ENCODE data around the gene RO60. TPM values are rescaled to one million over a fixed set of nuclear protein-coding genes. Genes with fewer than 3 reads are reported as not detected.

RO60 gene
- total RNA-seq, 1 experiment from 2014 or later = 86.4 TPM

DNA sequence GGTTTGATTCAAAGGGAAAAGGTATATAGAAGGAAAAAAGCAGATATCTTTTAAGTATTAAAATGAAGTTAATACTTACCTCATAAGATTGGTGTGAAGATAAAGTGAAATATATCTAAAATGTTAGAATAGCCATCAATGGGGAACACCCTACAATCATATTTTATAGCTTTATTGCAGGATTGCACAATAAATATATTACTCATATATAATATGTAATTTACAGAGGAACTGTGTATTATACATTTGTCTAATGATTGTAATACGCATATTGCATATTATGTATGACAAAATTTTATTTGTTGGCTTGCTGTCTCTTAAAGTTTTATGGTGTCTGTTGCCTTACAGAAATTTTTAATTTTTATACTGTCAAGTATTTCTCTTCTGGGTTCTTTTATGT, 48.0 kb upstream of the RO60 start (continued):
- no peak for TF ChIP-seq ZNF425 (CRISPR knock-in tag; conservative IDR thresholded peaks at IDR 0.05)

DNA sequence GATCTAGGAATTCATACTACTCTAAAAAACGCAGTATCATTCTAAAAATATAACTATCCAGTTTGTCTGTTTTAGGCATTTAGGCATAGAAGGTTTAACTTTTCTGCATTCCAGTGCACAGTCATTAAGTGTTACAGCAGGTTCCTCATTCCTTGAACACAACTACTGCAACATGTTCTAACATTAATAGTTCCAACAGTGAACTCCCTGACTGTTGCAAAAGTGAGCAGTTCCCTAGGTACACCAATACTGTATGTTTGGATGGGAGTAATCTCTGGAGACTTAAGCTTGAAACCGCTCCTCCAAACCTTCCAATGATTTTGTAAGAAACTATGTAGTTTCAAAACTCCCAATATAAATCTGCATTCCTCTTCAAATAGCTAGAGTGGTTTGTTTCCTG, 46.4 kb upstream of the RO60 start:
- ATAC-seq = no peak
- Mint-ChIP-seq H3K4me3 (no peak overlapping the region), H3K36me3 (no peaks in the 10 kb centered on the region), H3K9me3 (no peaks in the 10 kb centered on the region), H3K4me1 (no peaks in the 10 kb centered on the region), H3K27ac (no peak overlapping the region), H3K27me3 (ENCODE audit: low read depth) (no peaks in the 10 kb centered on the region)
- DNase-seq (ENCODE audit: low spot score) = no peak
- CTCF ChIA-PET = no interaction called here
- TF ChIP-seq FOXK1 (CRISPR knock-in tag; IDR thresholded peaks at IDR 0.05) = no peak
- TF ChIP-seq ZNF396 (CRISPR knock-in tag; IDR thresholded peaks at IDR 0.05; ENCODE audit: borderline replicate concordance) = no peak
- TF ChIP-seq, protein P1, sequence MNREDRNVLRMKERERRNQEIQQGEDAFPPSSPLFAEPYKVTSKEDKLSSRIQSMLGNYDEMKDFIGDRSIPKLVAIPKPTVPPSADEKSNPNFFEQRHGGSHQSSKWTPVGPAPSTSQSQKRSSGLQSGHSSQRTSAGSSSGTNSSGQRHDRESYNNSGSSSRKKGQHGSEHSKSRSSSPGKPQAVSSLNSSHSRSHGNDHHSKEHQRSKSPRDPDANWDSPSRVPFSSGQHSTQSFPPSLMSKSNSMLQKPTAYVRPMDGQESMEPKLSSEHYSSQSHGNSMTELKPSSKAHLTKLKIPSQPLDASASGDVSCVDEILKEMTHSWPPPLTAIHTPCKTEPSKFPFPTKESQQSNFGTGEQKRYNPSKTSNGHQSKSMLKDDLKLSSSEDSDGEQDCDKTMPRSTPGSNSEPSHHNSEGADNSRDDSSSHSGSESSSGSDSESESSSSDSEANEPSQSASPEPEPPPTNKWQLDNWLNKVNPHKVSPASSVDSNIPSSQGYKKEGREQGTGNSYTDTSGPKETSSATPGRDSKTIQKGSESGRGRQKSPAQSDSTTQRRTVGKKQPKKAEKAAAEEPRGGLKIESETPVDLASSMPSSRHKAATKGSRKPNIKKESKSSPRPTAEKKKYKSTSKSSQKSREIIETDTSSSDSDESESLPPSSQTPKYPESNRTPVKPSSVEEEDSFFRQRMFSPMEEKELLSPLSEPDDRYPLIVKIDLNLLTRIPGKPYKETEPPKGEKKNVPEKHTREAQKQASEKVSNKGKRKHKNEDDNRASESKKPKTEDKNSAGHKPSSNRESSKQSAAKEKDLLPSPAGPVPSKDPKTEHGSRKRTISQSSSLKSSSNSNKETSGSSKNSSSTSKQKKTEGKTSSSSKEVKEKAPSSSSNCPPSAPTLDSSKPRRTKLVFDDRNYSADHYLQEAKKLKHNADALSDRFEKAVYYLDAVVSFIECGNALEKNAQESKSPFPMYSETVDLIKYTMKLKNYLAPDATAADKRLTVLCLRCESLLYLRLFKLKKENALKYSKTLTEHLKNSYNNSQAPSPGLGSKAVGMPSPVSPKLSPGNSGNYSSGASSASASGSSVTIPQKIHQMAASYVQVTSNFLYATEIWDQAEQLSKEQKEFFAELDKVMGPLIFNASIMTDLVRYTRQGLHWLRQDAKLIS (CRISPR knock-in tag; IDR thresholded peaks at IDR 0.05; ENCODE audit: borderline replicate concordance) = no peak
- no peak for TF ChIP-seq ZBTB21 (CRISPR knock-in tag; IDR thresholded peaks at IDR 0.05; ENCODE audit: borderline replicate concordance)
- no peak for TF ChIP-seq ZNF317 (CRISPR knock-in tag; IDR thresholded peaks at IDR 0.05; ENCODE audit: borderline replicate concordance, low read depth)
- no peak for TF ChIP-seq GTF2I (CRISPR knock-in tag; conservative IDR thresholded peaks at IDR 0.05)
- TF ChIP-seq SMAD3 (CRISPR knock-in tag; IDR thresholded peaks at IDR 0.05; ENCODE audit: borderline replicate concordance) = no peak
- TF ChIP-seq MAX (CRISPR knock-in tag; IDR thresholded peaks at IDR 0.05) = no peak
- POLR2A ChIA-PET = no interaction called here

DNA sequence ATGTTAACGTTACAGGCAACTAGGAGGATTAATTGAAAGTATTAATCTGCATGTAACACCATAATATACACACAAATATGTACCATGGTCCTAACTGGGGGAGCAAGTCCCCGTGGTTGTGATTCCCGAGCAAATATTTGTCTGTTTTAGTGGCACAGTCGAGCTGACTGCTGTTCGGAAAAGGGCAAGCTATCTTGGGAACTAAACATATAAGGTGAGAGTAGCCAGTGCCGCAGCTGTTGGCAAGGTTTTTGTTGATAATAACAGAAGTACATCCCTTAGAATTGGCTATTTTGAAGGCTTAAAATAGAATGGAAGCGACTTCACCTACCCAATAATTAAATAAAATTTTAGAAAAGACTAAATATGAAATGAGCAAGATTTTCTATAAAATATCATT, 45.7 kb upstream of the RO60 start:
- CTCF ChIA-PET = no interaction called here
- POLR2A ChIA-PET = no interaction called here
- H3K9me3 Mint-ChIP-seq = no peaks in the 10 kb centered on the region

More for the DNA sequence above, 45.7 kb upstream of the RO60 start:
- Mint-ChIP-seq H3K27me3 (ENCODE audit: low read depth) (no peaks in the 10 kb centered on the region), H3K4me3 (no peak overlapping the region), H3K27ac (no peak overlapping the region), H3K4me1 (no peaks in the 10 kb centered on the region), H3K36me3 (no peaks in the 10 kb centered on the region)
- TF ChIP-seq SP1 (CRISPR knock-in tag; conservative IDR thresholded peaks at IDR 0.05) = no peak
- no peak for TF ChIP-seq ATF1 (CRISPR knock-in tag; IDR thresholded peaks at IDR 0.05)
- TF ChIP-seq FOXP1 (CRISPR knock-in tag; IDR thresholded peaks at IDR 0.05; ENCODE audit: borderline replicate concordance) = no peak
- no peak for TF ChIP-seq JUN (CRISPR knock-in tag; IDR thresholded peaks at IDR 0.05)
- TF ChIP-seq ETV6 (CRISPR knock-in tag; IDR thresholded peaks at IDR 0.05) = no peak
- TF ChIP-seq MAX (CRISPR knock-in tag; IDR thresholded peaks at IDR 0.05) = no peak
- no peak for TF ChIP-seq ELF4 (CRISPR knock-in tag; IDR thresholded peaks at IDR 0.05; ENCODE audit: low read depth)
- no peak for TF ChIP-seq JAZF1 (CRISPR knock-in tag; IDR thresholded peaks at IDR 0.05)
- TF ChIP-seq ZNF532 (CRISPR knock-in tag; IDR thresholded peaks at IDR 0.05; ENCODE audit: borderline replicate concordance) = no peak
- no peak for TF ChIP-seq ZBTB21 (CRISPR knock-in tag; IDR thresholded peaks at IDR 0.05; ENCODE audit: borderline replicate concordance)
- DNase-seq (ENCODE audit: low spot score) = no peak
- ATAC-seq = no peak
